Activated CD8-positive, alpha-beta memory T cell treated with anti-CD3 and anti-CD28 coated beads for 4 hours (primary cell): Measurements from ENCODE around the gene CENPV.
"Not testable (repeated sequence)": the region's sequence is repeated elsewhere in the genome, so short reads cannot be mapped to it uniquely, and the experiment has no call there.

Experiments used
- DNase-seq, 2 donors: peaks; one replicate each; pipeline ENCODE4 v3.0.0-alpha.2; 2020; ENCODE audit warnings: low read depth in 2 of 2

Gene CENPV

DNA sequence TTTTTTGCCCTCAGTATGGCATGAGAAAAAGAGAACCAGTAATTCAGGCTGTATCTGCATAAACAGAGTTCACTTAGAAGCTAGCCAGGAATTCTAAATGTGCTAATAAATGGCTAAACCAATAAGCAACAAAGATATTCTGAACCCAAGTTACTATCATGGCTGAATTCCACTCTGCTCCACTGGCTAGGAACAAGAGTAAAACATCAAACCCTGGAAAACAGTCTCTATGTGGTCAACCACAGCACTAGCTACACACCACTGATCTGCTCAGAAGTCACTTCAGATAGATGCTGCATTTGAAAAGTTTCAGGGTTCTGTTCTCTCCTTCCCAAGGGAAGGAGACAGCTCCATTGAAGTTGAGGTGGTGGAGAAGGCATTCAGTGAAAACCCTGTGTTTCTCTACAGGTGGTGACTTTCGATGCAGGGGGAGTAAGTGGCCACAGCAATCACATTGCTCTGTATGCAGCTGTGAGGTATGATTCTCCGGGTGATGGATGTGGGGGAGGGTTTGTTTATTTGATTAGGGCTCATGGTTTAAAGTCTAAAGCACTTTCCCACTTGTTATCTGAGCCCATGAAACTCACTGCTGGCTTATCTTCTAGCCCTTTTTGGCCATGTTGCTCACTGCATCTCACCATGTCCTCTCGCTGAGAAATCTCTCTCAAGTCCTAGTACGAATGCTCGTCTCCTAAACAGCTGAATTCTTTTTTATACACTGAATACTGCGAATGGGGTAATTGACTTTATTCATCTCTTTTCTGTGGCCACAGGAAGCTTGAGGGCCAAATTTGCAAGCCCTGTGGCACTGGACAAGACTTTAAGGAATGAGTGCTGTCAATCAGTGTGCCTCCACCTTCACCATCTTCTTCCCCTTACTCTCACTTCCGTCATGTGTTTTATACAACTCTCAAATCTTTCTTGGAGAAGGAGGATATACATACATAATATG lies 39.9 kb downstream of the CENPV start:
- no peak for DNase-seq

GRCh38 chr17:16312061-16312460 lies 41.2 kb downstream of the CENPV start:
- not testable (repeated sequence) for DNase-seq

GRCh38 chr17:16306211-16306610 lies 47.1 kb downstream of the CENPV start:
- DNase-seq: no peak

- no peak for DNase-seq
Observed at GRCh38 chr17:16304830-16305229, 48.4 kb downstream of the CENPV start.

DNA sequence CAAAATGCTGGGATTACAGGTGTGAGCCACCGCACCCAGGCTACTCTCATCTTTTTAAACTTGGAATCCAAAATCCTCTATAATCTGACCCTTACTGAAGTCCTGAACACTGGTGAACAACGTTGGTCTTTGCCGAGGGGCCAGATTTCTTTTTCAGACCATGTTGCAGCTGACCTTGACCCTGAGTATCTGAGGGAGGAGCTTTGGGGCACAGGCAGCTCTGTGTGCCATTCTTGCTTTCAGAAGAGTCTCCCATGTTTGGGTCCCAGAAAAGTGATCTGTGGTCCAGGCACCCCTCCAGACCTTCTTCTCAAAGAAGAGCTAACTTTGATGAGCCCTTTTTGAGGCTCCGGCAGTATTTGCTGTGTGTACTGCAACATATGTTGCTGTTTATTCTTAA lies 50.4 kb downstream of the CENPV start:
- DNase-seq: no peak

DNA sequence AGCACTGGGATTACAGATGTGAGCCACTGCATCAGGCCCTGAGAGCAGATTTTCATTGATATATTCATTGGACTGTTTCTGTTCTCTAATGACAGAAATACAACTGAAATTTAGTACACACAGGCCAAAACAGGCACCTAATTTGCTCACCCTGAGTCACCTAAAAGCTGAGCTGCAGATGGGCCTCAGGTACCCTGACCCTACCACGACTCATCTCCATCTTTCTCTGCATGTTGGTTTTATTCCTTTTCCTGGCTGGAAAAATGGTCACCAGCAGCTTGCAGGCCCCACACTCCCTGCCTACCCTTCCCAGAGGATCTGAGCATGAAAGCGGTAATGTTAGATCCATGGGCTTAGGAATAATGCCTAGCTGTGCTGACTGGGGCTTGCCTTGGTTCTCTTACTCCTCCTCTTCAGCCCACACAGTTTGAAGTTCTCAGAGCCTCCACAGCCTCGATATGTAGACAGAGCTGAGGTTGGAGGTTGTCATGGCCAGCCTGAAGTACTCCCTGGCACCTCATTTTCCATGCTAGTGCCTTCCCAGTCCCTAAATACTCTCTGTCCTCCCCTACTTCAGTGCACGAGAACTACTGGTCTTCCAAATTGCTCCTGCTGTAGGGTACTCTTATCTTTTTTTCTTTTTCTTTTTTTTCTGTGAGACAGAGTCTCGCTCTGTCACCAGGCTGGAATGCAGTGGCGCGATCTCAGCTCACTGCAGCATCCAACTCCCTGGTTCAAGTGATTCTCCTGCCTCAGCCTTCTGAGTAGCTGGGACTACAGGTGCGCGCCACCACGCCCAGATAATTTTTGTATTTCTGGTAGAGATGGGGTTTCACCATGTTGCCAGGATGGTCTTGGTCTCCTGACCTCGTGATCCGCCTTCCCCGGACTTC lies 51.1 kb downstream of the CENPV start:
- no peak for DNase-seq

GRCh38 chr17:16300554-16300953 lies 52.7 kb downstream of the CENPV start:
- no peak for DNase-seq

GRCh38 chr17:16298140-16298662 lies 55.1 kb downstream of the CENPV start:
- no peak for DNase-seq

DNA sequence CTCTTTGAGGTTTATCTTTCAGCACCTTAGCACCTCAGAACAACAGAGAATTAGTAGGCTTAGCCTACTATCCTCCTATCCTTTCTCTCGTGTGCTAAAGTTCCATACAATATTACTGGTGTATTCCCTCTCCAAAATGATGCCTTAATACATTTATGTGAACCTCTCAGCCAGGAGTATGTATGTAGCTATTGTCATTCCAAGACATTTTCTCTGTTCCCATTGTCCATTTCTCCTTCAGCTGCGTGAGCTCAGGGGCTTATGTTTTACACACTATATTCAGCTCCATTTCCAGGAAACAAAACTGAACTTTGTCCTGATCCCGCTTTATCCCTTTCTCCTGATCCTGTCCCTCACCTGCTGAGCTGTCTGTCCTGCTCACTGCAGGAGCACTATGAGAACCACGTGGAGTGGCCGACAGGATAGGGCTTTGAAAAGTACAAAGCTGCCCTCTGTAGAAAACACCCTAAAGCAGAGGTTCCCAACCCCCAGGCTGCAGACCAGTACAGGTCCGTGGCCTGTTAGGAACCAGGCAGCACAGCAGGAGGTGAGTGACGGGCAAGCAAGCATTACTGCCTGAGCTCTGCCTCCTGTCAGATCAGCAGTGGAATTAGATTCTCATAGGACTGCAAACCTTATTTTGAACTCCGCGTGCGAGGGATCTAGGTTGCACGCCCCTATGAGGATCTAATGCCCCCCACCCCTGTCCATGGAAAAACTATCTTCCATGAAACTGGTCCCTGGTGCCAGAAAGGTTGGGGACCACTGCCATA lies 55.7 kb downstream of the CENPV start:
- no peak for DNase-seq

GRCh38 chr17:16296072-16296471 lies 57.2 kb downstream of the CENPV start:
- not testable (repeated sequence) for DNase-seq

- DNase-seq: no peak
Observed at GRCh38 chr17:16294560-16294959, 58.7 kb downstream of the CENPV start.

DNA sequence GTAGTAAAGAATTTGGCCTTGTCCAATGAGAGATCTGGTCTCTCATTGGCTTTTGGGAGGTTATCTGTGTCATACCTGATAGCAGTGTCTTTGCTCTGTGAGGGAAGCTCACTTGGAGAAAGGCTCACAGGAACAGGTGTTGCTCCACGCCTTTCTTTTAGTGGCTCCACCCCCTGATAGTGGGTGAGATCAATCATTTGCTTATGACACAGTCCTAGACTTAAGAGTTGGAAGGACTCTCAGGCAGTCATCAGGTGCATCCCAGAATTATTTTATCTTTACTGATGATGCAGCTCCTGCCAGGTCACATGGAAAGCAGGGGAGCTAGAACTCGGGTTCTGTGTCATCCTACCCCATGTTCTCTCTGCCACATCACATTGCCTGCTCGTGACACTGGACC lies 59.3 kb downstream of the CENPV start:
- no peak for DNase-seq
